Erythroblast (primary cell): ENCODE measurements around the gene KRABD2.

Source experiments
- GATA1 ChIP-seq: IDR thresholded peaks from 2 replicates; pipeline ENCODE4 v1.6.1; 2011; ENCODE audit warnings: low read depth, mild to moderate bottlenecking, control low read depth, low read length, moderate library complexity
- POLR2A ChIP-seq: IDR thresholded peaks from 2 replicates; pipeline ENCODE4 v1.6.1; 2011; ENCODE audit warnings: mild to moderate bottlenecking, low read length

DNA sequence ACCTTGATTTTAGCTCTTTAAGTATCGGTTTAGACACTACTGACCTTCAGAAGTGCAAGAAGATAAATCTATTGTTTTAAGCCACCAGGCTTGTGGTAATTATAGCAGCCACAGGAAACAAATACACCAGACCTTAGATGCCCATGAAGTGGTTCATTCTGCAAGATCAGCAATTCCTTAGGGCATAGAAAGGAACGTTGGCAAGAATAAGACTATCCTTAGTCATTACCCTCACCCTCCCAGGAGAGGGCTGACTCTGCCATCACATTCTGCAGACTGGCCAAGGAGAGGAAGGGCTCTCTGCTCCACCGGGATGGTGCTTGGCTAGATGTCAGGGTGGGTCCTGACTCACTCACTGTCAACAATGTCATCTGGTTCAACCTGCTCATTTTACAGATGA lies 45.1 kb upstream of the KRABD2 start:
- no peak for TF ChIP-seq POLR2A
- no peak for TF ChIP-seq GATA1
